ENCODE measurements around the gene ITPR1. TPM values are rescaled to one million over a fixed set of nuclear protein-coding genes. Genes with fewer than 3 reads are reported as not detected.

Gene ITPR1
- total and polyA plus RNA-seq, 5 experiments from 2014 or later, result 8.3 to 80.4 (median 10.6) TPM

GRCh38 chr3:4734454-4734853, 241.3 kb downstream of the ITPR1 start:
- H3K36me3 Mint-ChIP-seq, result peaks cover 0 to 31% (median 12%) of the 10 kb centered on the region in 3 donors
- H3K9me3 Mint-ChIP-seq, result peaks cover 0 to 7% (median 2%) of the 10 kb centered on the region in 9 donors
- H3K27ac Mint-ChIP-seq, result peak overlapping the region in 6 of 10 donors; percentile 9 to 76 (median 46)
- POLR2A ChIA-PET, result no interaction called here
- ATAC-seq (no peak), DNase-seq (no peak)
- H3K4me3 Mint-ChIP-seq, result no peak overlapping the region
- H3K4me1 Mint-ChIP-seq, result peaks cover 35 to 75% (median 56%) of the 10 kb centered on the region in 4 donors
- H3K27me3 Mint-ChIP-seq, result no peaks in the 10 kb centered on the region

DNA sequence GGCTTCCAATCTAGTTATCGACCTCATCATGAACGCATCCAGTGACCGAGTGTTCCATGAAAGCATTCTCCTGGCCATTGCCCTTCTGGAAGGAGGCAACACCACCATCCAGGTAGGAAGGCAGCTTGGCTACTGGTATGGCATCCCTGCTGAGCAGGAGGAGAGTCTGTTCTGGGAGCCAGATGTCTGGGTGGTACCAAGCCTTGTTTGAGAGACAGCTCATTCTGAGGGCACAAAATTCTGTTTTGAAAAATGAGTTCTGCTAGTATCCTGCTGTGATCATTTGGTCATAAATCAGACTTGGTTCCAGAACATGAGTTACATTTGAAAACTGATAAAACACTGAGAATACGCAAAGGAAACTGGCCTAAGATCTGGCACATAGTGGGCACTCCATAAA, 242.1 kb downstream of the ITPR1 start:
- Mint-ChIP-seq H3K27me3 (no peaks in the 10 kb centered on the region), H3K4me1 (peaks cover 41 to 78% (median 64%) of the 10 kb centered on the region in 4 donors), H3K9me3 (peaks cover 0 to 11% (median 6%) of the 10 kb centered on the region in 9 donors), H3K4me3 (no peak overlapping the region), H3K27ac (peak overlapping the region in 7 of 10 donors; percentile 9 to 76 (median 39)), H3K36me3 (peaks cover 5 to 30% (median 17%) of the 10 kb centered on the region in 3 donors)
- POLR2A ChIA-PET, result no interaction called here
- DNase-seq, result no peak
- ATAC-seq, result no peak

DNA sequence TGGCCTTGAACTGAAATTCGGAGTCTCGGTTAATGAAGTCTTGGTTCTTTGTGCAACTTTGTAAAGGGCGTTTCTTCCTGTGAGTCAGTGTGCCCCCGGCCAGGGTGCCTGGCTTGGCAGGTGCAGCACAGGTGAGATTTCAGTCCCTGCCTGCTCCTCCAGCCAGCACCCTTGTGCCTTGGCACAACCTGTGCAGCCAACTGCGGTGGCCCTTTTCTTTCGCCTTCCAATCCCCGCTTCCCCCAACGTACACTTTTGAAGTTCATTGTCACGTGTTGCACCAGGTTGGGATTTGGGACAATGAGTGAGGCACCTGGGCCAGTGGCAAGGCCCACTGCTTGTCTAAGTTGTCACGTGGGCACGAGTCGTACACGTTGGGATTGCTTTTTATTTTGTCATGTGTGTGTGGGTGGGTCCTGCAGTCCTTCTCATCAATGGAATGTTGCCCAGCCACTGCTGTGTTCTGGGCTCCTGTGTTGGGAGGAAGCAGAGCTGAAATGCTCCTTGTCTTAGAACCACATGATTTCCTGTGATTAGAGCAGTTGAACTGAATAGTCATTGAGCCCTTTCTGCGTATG, 243.2 kb downstream of the ITPR1 start:
- peak overlapping the region; percentile 51 to 90 (median 82) for H3K27ac Mint-ChIP-seq
- DNase-seq (peak in 1 of 10 donors; percentile 21), ATAC-seq (peak; percentile 47 to 77)
- H3K9me3 Mint-ChIP-seq, result peaks cover 0 to 17% (median 6%) of the 10 kb centered on the region in 9 donors
- POLR2A ChIA-PET, result no interaction called here
- H3K4me1 Mint-ChIP-seq, result peaks cover 51 to 82% (median 75%) of the 10 kb centered on the region in 4 donors
- H3K27me3 Mint-ChIP-seq, result no peaks in the 10 kb centered on the region
- H3K36me3 Mint-ChIP-seq, result peaks cover 5 to 26% (median 17%) of the 10 kb centered on the region in 3 donors
- H3K4me3 Mint-ChIP-seq, result peak overlapping the region in 8 of 10 donors; percentile 15 to 81 (median 52)

DNA sequence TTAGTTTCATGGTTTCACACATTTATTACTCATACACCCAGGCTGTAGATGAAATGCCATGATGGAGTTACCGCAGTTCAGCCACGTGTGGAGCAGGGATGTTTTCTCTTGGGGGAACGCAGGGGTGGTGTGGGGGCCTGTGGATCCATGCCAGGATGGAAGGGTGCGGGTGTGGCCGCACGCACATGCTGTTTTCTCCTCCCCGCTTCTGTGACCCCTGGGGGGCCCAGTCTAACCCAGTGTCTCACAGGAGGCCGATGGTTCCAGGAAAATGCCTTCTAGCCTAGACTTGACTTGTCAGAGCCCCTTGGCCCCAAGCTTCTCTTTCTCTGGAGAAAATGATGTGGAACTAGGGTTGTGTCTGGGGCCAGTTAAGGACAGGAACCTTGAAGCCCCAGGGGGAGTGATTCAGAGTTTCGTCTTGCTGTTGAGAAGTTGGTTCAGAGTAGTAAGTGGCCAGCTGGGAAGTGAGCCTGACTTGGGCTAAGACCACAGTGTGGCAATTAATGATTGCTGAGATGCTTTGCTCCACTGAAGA, 245.7 kb downstream of the ITPR1 start:
- Mint-ChIP-seq H3K27me3 (no peaks in the 10 kb centered on the region), H3K9me3 (peaks cover 0 to 17% (median 6%) of the 10 kb centered on the region in 9 donors), H3K4me3 (peak overlapping the region in 7 of 10 donors; percentile 24 to 59 (median 39)), H3K36me3 (peaks cover 5 to 29% (median 17%) of the 10 kb centered on the region in 3 donors), H3K27ac (peak overlapping the region in 9 of 10 donors; percentile 63 to 89 (median 76)), H3K4me1 (peaks cover 54 to 87% (median 79%) of the 10 kb centered on the region in 4 donors)
- DNase-seq, result no peak
- POLR2A ChIA-PET, result no interaction called here
- no peak for ATAC-seq

- Mint-ChIP-seq H3K9me3 (peaks cover 0 to 17% (median 6%) of the 10 kb centered on the region in 9 donors), H3K27ac (peak overlapping the region; percentile 18 to 89 (median 86)), H3K4me1 (peaks cover 55 to 80% (median 73%) of the 10 kb centered on the region in 4 donors), H3K36me3 (peaks cover 5 to 30% (median 17%) of the 10 kb centered on the region in 3 donors), H3K4me3 (peak overlapping the region; percentile 0 to 81 (median 69)), H3K27me3 (no peaks in the 10 kb centered on the region)
- POLR2A ChIA-PET, result no interaction called here
- DNase-seq, result no peak
- peak in 1 of 2 donors; percentile 25 for ATAC-seq
Measured at GRCh38 chr3:4739289-4740236, 246.4 kb downstream of the ITPR1 start.

DNA sequence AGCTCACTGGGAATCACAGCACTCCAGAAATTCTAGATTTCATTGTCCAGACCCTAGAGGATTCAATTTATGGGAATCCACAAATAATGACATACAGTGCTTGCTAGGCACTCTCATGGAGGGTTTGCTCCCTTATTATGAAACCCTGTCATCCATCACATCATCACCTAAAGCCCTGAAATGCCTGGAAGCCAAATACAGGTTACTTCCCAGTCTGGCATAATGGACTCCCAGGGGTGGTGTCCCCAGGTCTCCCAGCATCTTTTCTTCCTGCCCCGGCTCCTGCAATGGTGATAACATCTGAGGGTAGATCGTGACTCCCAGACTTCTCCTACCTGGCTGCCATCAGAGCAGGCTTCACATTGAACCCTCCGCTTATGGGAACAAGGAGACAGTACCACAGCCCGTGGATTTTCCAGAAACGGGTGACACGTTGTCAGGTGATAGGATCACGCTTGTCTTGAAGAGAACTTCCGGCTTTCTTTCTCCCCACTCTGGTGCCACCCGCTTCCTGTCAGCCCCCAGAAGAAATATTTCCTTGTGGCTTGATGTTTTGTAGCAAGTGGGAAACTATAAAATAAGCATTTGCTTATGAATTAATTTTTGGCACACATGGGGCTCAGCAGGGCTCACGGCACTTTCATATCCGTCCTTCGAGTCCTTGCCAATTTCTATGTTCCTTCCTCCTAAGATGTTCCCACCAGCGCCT, 247.4 kb downstream of the ITPR1 start:
- peaks cover 0 to 17% (median 6%) of the 10 kb centered on the region in 9 donors for H3K9me3 Mint-ChIP-seq
- peak overlapping the region; percentile 59 to 81 (median 69) for H3K4me3 Mint-ChIP-seq
- peak; percentile 56 to 62 for ATAC-seq
- peaks cover 7 to 31% (median 23%) of the 10 kb centered on the region in 3 donors for H3K36me3 Mint-ChIP-seq
- peak in 2 of 10 donors; percentile 11 to 36 for DNase-seq
- peak overlapping the region; percentile 72 to 89 (median 86) for H3K27ac Mint-ChIP-seq
- no peaks in the 10 kb centered on the region for H3K27me3 Mint-ChIP-seq
- POLR2A ChIA-PET, result interaction anchor here (0.7 kb wide), 1 partner anchor 971 kb away, joined by 3 read pairs; no protein-coding TSS in a partner anchor
- H3K4me1 Mint-ChIP-seq, result peaks cover 53 to 78% (median 65%) of the 10 kb centered on the region in 4 donors

DNA sequence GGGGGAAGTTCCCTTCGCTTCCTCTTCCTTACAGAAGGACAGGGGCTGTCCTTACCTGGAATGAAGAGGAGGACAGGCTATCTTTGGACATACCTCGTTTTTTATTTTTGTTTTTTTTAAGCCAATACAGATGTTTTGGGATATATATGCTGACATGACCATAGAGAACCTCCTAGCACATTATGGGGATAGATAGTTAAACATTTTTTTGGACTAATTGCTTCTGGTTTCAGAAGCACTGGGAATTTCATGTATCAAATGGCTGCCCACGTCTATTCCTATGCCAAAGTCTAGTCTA, 247.9 kb downstream of the ITPR1 start:
- peaks cover 9 to 34% (median 26%) of the 10 kb centered on the region in 3 donors for H3K36me3 Mint-ChIP-seq
- peak overlapping the region; percentile 72 to 89 (median 86) for H3K27ac Mint-ChIP-seq
- H3K4me1 Mint-ChIP-seq, result peaks cover 54 to 78% (median 64%) of the 10 kb centered on the region in 4 donors
- peaks cover 0 to 17% (median 6%) of the 10 kb centered on the region in 9 donors for H3K9me3 Mint-ChIP-seq
- ATAC-seq, result no peak
- H3K4me3 Mint-ChIP-seq, result peak overlapping the region; percentile 59 to 81 (median 69)
- POLR2A ChIA-PET, result interaction anchor here (0.7 kb wide), 1 partner anchor 971 kb away, joined by 3 read pairs; no protein-coding TSS in a partner anchor
- no peaks in the 10 kb centered on the region for H3K27me3 Mint-ChIP-seq
- no peak for DNase-seq

GRCh38 chr3:4741404-4742307, 248.5 kb downstream of the ITPR1 start:
- ATAC-seq, result no peak
- no peak for DNase-seq
- H3K36me3 Mint-ChIP-seq, result peaks cover 9 to 37% (median 32%) of the 10 kb centered on the region in 3 donors
- H3K4me1 Mint-ChIP-seq, result peaks cover 48 to 72% (median 58%) of the 10 kb centered on the region in 4 donors
- peak overlapping the region in 8 of 10 donors; percentile 8 to 78 (median 68) for H3K4me3 Mint-ChIP-seq
- H3K27ac Mint-ChIP-seq, result peak overlapping the region in 9 of 10 donors; percentile 72 to 89 (median 86)
- H3K9me3 Mint-ChIP-seq, result peaks cover 0 to 17% (median 6%) of the 10 kb centered on the region in 9 donors
- H3K27me3 Mint-ChIP-seq, result no peaks in the 10 kb centered on the region
- POLR2A ChIA-PET, result interaction anchor here (0.7 kb wide), 1 partner anchor 970 kb away, joined by 3 read pairs; no protein-coding TSS in a partner anchor

GRCh38 chr3:4742359-4742758, 249.2 kb downstream of the ITPR1 start:
- H3K36me3 Mint-ChIP-seq, result peaks cover 9 to 41% (median 37%) of the 10 kb centered on the region in 3 donors
- H3K4me3 Mint-ChIP-seq, result no peak overlapping the region
- peaks cover 43 to 65% (median 52%) of the 10 kb centered on the region in 4 donors for H3K4me1 Mint-ChIP-seq
- ATAC-seq, result no peak
- DNase-seq, result no peak
- POLR2A ChIA-PET, result no interaction called here
- peak overlapping the region in 3 of 10 donors; percentile 1 to 56 (median 47) for H3K27ac Mint-ChIP-seq
- no peaks in the 10 kb centered on the region for H3K27me3 Mint-ChIP-seq
- peaks cover 0 to 17% (median 5%) of the 10 kb centered on the region in 9 donors for H3K9me3 Mint-ChIP-seq

GRCh38 chr3:4743371-4743770, 250.2 kb downstream of the ITPR1 start:
- POLR2A ChIA-PET, result no interaction called here
- Mint-ChIP-seq H3K9me3 (peaks cover 0 to 17% (median 3%) of the 10 kb centered on the region in 9 donors), H3K27ac (peak overlapping the region in 2 of 10 donors; percentile 22 to 43), H3K4me1 (peaks cover 37 to 56% (median 44%) of the 10 kb centered on the region in 4 donors), H3K4me3 (no peak overlapping the region), H3K27me3 (no peaks in the 10 kb centered on the region), H3K36me3 (peaks cover 11 to 42% (median 34%) of the 10 kb centered on the region in 3 donors)
- DNase-seq (no peak), ATAC-seq (no peak)

All from naive thymus-derived CD8-positive, alpha-beta T cell (primary cell).